Measurements from ENCODE around the gene COX10. TPM values are rescaled to one million over a fixed set of nuclear protein-coding genes. Genes with fewer than 3 reads are reported as not detected.
A peak's percentile ranks its signal among the peaks of the same experiment; 100 is the strongest.
"Not testable (repeated sequence)": the region's sequence is repeated elsewhere in the genome, so short reads cannot be mapped to it uniquely, and the experiment has no call there.

The COX10 gene
- 10 to 100 TPM; 12.6 to 22.8 (median 15.6) TPM for total RNA-seq

DNA sequence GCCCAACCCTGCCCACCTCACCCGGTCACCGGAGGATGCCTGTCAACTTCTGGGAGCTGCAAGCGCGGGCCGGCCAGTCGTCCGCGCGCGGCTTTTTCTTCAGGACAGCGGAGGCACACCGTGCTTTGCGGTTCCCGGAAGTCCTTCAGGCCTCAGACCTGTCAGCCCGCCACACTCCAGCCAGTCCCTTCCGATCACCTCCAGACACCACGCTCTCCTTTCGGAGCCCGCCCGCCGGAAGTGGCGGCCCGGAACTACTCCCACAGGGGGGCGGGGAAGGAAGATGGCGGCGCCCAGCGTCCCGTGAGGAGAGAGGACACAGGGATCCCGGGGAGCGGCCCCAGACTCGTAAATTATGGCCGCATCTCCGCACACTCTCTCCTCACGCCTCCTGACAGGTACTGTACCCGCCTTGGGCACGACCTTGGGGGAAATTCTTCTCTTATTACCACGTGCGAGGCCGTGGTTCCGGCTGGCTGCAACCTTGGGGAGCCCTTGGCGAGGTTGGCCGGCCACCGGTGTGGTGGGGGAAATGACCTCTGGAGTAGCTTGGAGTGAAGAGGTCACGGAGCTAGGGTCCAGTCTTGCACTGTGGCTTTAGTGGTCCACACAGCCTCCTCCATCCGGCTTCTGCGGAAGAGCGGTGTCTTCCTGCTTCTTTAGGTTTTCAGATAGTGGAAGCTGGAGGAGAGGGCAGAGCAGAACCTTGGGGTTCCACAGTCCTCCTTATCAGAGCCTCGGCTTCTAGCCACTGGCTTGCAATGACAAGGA lies at the start of gene COX10:
Gene COX10 (plus strand): TSS at position 254 of the 771 bp plus-strand sequence. CDS start 102 bp downstream, at position 356.
- WGBS, 2 donors: 0% methylated on average over 35 to 42 of the region's 48 CpGs
- Histone ChIP-seq H3K27me3 (no peaks in the 10 kb centered on the region), H3K27ac (peak within 1 kb of the TSS; percentile 29 to 81 (median 54)), H3K36me3 (peaks cover 0 to 23% (median 0%) of the 10 kb centered on the region in 3 donors), H3K4me3 (peak within 1 kb of the TSS; percentile 77 to 96 (median 85)), H3K4me1 (peaks cover 3 to 29% (median 7%) of the 10 kb centered on the region in 4 donors), H3K9me3 (peaks cover 0 to 8% (median 0%) of the 10 kb centered on the region in 4 donors)
- peak in 1 of 2 donors; percentile 91 for TF ChIP-seq EP300 (IDR thresholded peaks at IDR 0.05)
- TF ChIP-seq POLR2A (IDR thresholded peaks at IDR 0.05): peak; percentile 38 to 62
- TF ChIP-seq, protein P1, sequence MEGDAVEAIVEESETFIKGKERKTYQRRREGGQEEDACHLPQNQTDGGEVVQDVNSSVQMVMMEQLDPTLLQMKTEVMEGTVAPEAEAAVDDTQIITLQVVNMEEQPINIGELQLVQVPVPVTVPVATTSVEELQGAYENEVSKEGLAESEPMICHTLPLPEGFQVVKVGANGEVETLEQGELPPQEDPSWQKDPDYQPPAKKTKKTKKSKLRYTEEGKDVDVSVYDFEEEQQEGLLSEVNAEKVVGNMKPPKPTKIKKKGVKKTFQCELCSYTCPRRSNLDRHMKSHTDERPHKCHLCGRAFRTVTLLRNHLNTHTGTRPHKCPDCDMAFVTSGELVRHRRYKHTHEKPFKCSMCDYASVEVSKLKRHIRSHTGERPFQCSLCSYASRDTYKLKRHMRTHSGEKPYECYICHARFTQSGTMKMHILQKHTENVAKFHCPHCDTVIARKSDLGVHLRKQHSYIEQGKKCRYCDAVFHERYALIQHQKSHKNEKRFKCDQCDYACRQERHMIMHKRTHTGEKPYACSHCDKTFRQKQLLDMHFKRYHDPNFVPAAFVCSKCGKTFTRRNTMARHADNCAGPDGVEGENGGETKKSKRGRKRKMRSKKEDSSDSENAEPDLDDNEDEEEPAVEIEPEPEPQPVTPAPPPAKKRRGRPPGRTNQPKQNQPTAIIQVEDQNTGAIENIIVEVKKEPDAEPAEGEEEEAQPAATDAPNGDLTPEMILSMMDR (IDR thresholded peaks at IDR 0.05): no peak
- peak; percentile 64 to 82 for DNase-seq (ENCODE audit: low spot score in 2 of 2)

DNA sequence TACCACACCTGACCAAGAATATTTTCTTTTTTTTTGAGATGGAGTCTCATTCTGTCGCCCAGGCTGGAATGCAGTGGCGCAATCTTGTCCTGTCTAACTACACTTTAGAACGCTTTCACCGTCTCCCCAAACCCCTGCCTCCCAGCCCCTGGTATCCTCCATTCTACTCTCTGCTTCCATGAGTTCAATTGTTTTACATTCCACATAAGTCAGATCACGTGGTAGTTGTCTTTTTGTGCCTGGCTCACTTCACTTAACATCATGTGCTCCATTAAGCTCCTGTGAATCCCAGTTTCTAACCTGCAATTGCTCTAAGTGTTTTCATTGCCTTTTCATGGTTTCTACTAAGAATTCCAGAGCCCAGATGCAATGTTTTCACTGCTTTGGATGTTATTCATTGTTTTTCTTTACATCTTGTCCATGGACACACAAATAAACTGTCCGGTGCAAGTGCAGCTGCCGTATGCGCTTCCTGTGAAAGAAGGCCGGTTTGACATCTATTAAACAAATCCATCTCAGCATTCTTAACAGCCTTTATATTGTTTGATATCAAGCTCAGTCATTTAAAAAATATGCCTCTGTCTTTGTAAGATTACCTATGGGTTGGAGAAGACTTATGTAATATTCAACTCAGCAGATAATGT lies 47.5 kb upstream of the COX10 start:
- DNase-seq (ENCODE audit: low spot score in 2 of 2); H3K27ac ChIP-seq; H3K27me3 ChIP-seq; H3K4me3 ChIP-seq; H3K4me1 ChIP-seq; H3K9me3 ChIP-seq; H3K36me3 ChIP-seq: not testable (repeated sequence)
- 70 to 82% methylated on average over 2 to 8 of the region's 9 CpGs for WGBS, 2 donors

DNA sequence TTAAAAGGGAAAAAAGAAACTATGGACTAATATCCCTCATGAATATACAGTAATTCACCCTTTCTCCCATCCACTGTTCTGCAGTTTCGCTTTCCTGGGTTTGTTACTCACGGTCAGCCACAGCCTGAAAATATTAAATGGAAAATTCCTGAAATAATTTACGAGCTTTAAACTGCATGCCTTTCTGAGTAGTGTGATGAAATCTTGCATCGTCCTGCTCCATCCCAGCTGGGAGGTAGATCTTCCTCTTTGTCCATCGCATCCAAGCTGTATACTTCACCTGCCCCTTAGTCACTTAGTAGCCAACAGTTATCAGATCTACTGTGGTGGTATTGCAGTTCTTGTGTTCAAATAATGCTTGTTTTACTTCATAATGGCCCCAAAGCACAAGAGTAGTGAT lies 39.5 kb upstream of the COX10 start:
- not testable (repeated sequence) for H3K4me3 ChIP-seq; H3K4me1 ChIP-seq; H3K27me3 ChIP-seq; H3K27ac ChIP-seq; DNase-seq (ENCODE audit: low spot score in 2 of 2); H3K9me3 ChIP-seq
- H3K36me3 ChIP-seq: peaks cover 0 to 43% (median 0%) of the 10 kb centered on the region in 3 donors
- 60% methylated on average over 2 of the region's 5 CpGs; no CpG with 5 or more reads in 1 of the 2 donors for WGBS, 2 donors

DNA sequence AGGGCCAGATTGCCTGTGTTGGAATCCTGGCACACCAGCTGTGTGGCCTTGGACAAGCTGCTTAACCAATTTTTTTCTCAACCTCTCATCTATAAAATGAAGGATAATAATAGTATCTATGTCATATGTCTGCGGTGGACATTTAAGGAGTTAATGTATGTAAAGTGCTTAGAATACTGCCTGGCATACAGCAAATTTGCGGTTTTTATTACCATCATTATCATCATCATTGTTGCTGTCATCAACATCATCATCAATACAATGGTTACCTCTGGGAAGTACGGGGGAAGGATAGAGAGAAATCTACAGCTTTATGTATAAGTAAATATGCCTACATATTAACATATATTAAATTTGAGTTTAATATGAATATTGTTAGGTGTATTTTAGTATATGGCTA lies 37.1 kb upstream of the COX10 start:
- H3K27ac ChIP-seq: no peak overlapping the region
- H3K4me1 ChIP-seq: no peaks in the 10 kb centered on the region
- no peak overlapping the region for H3K4me3 ChIP-seq
- WGBS, 2 donors: 88 to 90% methylated on average over 3 of the region's 3 CpGs
- no peaks in the 10 kb centered on the region for H3K27me3 ChIP-seq
- H3K9me3 ChIP-seq: no peaks in the 10 kb centered on the region
- H3K36me3 ChIP-seq: peaks cover 0 to 49% (median 0%) of the 10 kb centered on the region in 3 donors
- no peak for DNase-seq (ENCODE audit: low spot score in 2 of 2)
- TF ChIP-seq EP300 (IDR thresholded peaks at IDR 0.05) (no peak), POLR2A (IDR thresholded peaks at IDR 0.05) (no peak)
- TF ChIP-seq, protein P1 (IDR thresholded peaks at IDR 0.05): no peak

DNA sequence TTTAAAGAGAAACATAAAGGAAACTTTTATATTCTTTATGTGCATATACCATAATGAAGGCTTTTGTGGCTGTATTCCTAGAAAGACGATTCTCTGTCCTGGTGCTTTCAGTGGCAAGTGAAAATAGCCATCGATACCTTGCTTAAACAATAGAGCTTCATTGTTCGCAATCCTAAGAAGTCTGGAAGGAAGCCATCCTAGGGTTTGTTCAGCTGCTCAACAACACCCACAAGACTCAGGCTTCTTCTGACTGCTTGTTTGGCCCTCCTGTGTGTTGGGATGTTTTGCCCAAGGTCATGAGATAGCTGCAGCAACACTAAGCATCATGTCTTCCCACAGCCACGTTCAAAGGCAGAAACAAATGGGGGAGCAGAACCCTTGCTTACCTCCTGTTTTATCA lies 36.1 kb upstream of the COX10 start:
- H3K9me3 ChIP-seq: no peaks in the 10 kb centered on the region
- 29 to 37% methylated on average over 4 of the region's 4 CpGs for WGBS, 2 donors
- no peak overlapping the region for H3K27ac ChIP-seq
- TF ChIP-seq, protein P1 (IDR thresholded peaks at IDR 0.05): no peak
- no peak for TF ChIP-seq EP300 (IDR thresholded peaks at IDR 0.05)
- TF ChIP-seq POLR2A (IDR thresholded peaks at IDR 0.05): no peak
- no peak for DNase-seq (ENCODE audit: low spot score in 2 of 2)
- H3K36me3 ChIP-seq: peaks cover 0 to 49% (median 0%) of the 10 kb centered on the region in 3 donors
- no peak overlapping the region for H3K4me3 ChIP-seq
- H3K27me3 ChIP-seq: no peaks in the 10 kb centered on the region
- H3K4me1 ChIP-seq: peaks cover 0 to 2% (median 0%) of the 10 kb centered on the region in 4 donors

DNA sequence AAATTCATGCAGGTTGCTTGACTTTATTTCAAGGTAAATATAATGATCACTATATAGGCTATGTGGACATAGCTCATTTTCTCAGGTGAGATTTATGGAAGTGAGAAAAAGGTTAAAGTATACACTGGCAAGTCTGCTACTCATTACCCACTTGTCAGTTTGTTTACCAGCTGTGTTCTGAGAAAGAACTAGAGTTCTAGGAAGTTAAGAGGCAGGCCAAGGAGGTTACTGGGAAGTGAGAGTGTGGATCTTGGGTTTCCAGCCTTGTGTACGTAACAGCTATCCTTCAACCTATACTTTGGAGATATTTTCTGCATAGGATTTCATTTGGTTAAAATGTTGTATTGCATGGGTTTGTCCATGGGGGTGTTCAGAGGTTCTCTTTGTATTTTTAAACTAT lies 31.9 kb upstream of the COX10 start:
- Histone ChIP-seq H3K27ac (no peak overlapping the region), H3K4me3 (no peak overlapping the region), H3K27me3 (no peaks in the 10 kb centered on the region), H3K4me1 (peaks cover 0 to 8% (median 0%) of the 10 kb centered on the region in 4 donors), H3K36me3 (peaks cover 0 to 24% (median 0%) of the 10 kb centered on the region in 3 donors), H3K9me3 (no peaks in the 10 kb centered on the region)
- no peak for DNase-seq (ENCODE audit: low spot score in 2 of 2)
- WGBS, 2 donors: 94 to 96% methylated on average over 1 of the region's 1 CpG
- TF ChIP-seq, protein P1 (IDR thresholded peaks at IDR 0.05): no peak
- TF ChIP-seq EP300 (IDR thresholded peaks at IDR 0.05): no peak
- TF ChIP-seq POLR2A (IDR thresholded peaks at IDR 0.05): no peak

Measured in tibial nerve (tissue), 4 donors.